PC-9 (cell line): ENCODE data around the gene ZNF264.

ENCODE experiments used
- EZH2 ChIP-seq: fragments of 200-600 bp; sonication (generic); IDR thresholded peaks from 2 replicates; pipeline ENCODE4 v1.8.0; 2017; ENCODE audit warnings: antibody characterized with exemption, low read depth
- TF ChIP-seq, protein P1 (sequence below): fragments of 200-600 bp; sonication (generic); conservative IDR thresholded peaks from 2 replicates; pipeline ENCODE4 v1.6.1; 2017; ENCODE audit warnings: mixed run types, antibody characterized with exemption, mild to moderate bottlenecking, moderate library complexity

DNA sequence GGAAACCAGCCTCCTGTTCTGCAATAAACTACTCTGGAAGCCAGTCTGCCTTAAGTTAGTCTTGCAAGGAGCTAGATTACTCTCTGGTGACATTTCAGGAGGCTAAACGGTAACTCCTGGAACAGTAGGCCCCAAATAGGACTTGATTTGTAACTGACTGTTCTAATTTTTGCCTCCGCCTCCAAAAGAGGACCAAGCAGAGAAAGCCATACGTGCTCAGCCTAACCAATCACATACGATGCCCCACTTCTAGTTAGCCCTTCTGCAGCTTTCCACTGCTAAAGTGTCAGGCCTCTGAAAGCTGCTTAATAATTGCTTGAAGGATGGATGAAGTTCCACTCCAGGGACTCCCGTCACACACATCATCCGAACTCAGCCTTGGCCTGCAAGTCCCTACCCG is 49.9 kb downstream of the ZNF264 start:
- TF ChIP-seq EZH2: no peak
- TF ChIP-seq, protein P1, sequence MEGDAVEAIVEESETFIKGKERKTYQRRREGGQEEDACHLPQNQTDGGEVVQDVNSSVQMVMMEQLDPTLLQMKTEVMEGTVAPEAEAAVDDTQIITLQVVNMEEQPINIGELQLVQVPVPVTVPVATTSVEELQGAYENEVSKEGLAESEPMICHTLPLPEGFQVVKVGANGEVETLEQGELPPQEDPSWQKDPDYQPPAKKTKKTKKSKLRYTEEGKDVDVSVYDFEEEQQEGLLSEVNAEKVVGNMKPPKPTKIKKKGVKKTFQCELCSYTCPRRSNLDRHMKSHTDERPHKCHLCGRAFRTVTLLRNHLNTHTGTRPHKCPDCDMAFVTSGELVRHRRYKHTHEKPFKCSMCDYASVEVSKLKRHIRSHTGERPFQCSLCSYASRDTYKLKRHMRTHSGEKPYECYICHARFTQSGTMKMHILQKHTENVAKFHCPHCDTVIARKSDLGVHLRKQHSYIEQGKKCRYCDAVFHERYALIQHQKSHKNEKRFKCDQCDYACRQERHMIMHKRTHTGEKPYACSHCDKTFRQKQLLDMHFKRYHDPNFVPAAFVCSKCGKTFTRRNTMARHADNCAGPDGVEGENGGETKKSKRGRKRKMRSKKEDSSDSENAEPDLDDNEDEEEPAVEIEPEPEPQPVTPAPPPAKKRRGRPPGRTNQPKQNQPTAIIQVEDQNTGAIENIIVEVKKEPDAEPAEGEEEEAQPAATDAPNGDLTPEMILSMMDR: no peak
